ENCODE measurements around the gene COPS7A. TPM values are rescaled to one million over a fixed set of nuclear protein-coding genes. Genes with fewer than 3 reads are reported as not detected.

The COPS7A gene
- total and polyA plus RNA-seq, 9 donors, result 36.4 to 74.8 (median 48.4) TPM

DNA sequence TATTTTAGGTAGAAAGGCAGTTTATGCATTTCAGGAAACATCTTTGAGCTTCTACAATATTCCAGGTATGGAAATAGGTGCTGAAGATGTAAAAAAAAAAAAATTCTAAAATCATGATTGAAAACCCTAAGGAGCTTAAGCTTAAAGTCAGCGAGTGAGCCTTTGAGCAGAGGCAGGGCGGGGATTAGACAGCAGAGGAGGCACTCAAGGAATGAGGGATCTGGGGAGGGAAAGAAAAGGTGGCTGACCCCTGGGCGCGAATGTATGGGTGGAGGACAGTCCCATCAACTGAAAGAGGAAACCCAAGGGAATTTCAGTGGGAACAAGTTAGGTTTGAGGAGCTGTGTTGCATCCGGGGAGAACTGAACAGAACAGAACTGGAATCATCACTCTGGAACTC is 35.9 kb downstream of the COPS7A start:
- Histone ChIP-seq H3K4me3 (no peak overlapping the region), H3K36me3 (no peaks in the 10 kb centered on the region), H3K9me3 (no peaks in the 10 kb centered on the region), H3K4me1 (ENCODE audit: insufficient read depth) (peaks cover 8% of the 10 kb centered on the region), H3K27me3 (no peaks in the 10 kb centered on the region), H3K27ac (no peak overlapping the region)
- intact Hi-C loops (cut with DNase I), result no loop called here
- WGBS, 3 donors, result 82 to 85% (median 84%) methylated on average over 5 of the region's 5 CpGs
- DNase-seq, result no peak
- TF ChIP-seq EP300 (IDR thresholded peaks at IDR 0.05), result no peak
- no peak for TF ChIP-seq POLR2A (IDR thresholded peaks at IDR 0.05)
- TF ChIP-seq, protein P1, sequence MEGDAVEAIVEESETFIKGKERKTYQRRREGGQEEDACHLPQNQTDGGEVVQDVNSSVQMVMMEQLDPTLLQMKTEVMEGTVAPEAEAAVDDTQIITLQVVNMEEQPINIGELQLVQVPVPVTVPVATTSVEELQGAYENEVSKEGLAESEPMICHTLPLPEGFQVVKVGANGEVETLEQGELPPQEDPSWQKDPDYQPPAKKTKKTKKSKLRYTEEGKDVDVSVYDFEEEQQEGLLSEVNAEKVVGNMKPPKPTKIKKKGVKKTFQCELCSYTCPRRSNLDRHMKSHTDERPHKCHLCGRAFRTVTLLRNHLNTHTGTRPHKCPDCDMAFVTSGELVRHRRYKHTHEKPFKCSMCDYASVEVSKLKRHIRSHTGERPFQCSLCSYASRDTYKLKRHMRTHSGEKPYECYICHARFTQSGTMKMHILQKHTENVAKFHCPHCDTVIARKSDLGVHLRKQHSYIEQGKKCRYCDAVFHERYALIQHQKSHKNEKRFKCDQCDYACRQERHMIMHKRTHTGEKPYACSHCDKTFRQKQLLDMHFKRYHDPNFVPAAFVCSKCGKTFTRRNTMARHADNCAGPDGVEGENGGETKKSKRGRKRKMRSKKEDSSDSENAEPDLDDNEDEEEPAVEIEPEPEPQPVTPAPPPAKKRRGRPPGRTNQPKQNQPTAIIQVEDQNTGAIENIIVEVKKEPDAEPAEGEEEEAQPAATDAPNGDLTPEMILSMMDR (IDR thresholded peaks at IDR 0.05), result no peak

GRCh38 chr12:6763380-6763779 is 39.5 kb downstream of the COPS7A start:
- 53 to 58% (median 55%) methylated on average over 4 of the region's 4 CpGs for WGBS, 3 donors
- TF ChIP-seq EP300 (IDR thresholded peaks at IDR 0.05), result no peak
- TF ChIP-seq, protein P1 (IDR thresholded peaks at IDR 0.05), result no peak
- no peak for TF ChIP-seq POLR2A (IDR thresholded peaks at IDR 0.05)
- no peaks in the 10 kb centered on the region for H3K9me3 ChIP-seq
- intact Hi-C loops (cut with DNase I), result no loop called here
- H3K4me3 ChIP-seq, result peak overlapping the region; percentile 3
- no peak for DNase-seq
- H3K27me3 ChIP-seq, result no peaks in the 10 kb centered on the region
- H3K4me1 ChIP-seq (ENCODE audit: insufficient read depth), result peaks cover 17% of the 10 kb centered on the region
- H3K27ac ChIP-seq, result peak overlapping the region; percentile 91 to 100
- H3K36me3 ChIP-seq, result no peaks in the 10 kb centered on the region

- H3K27ac ChIP-seq, result peak overlapping the region; percentile 91 to 100
- WGBS, 3 donors, result 0 to 1% (median 1%) methylated on average over 15 to 16 of the region's 16 CpGs
- H3K36me3 ChIP-seq, result no peaks in the 10 kb centered on the region
- H3K27me3 ChIP-seq, result no peaks in the 10 kb centered on the region
- DNase-seq, result peak; percentile 95 to 97 (median 96)
- intact Hi-C loops (cut with DNase I), result no loop called here
- H3K4me3 ChIP-seq, result peak overlapping the region; percentile 68
- H3K9me3 ChIP-seq, result no peaks in the 10 kb centered on the region
- H3K4me1 ChIP-seq (ENCODE audit: insufficient read depth), result peaks cover 23% of the 10 kb centered on the region
- TF ChIP-seq, protein P1 (IDR thresholded peaks at IDR 0.05), result no peak
- TF ChIP-seq POLR2A (IDR thresholded peaks at IDR 0.05) (no peak), EP300 (IDR thresholded peaks at IDR 0.05) (no peak)
Observed at GRCh38 chr12:6764011-6764828, 40.4 kb downstream of the COPS7A start.

- Histone ChIP-seq H3K27me3 (no peaks in the 10 kb centered on the region), H3K9me3 (no peaks in the 10 kb centered on the region), H3K36me3 (no peaks in the 10 kb centered on the region), H3K4me3 (peak overlapping the region; percentile 68), H3K4me1 (ENCODE audit: insufficient read depth) (peaks cover 23% of the 10 kb centered on the region), H3K27ac (peak overlapping the region; percentile 91 to 100)
- TF ChIP-seq, protein P1 (IDR thresholded peaks at IDR 0.05), result no peak
- no peak for TF ChIP-seq POLR2A (IDR thresholded peaks at IDR 0.05)
- TF ChIP-seq EP300 (IDR thresholded peaks at IDR 0.05), result no peak
- WGBS, 3 donors, result 10 to 16% (median 15%) methylated on average over 7 of the region's 7 CpGs
- no peak for DNase-seq
- intact Hi-C loops (cut with DNase I), result no loop called here
Observed at GRCh38 chr12:6765048-6765633, 41.3 kb downstream of the COPS7A start.
